ENCODE results near the gene RIPPLY3. TPM values are rescaled to one million over a fixed set of nuclear protein-coding genes. Genes with fewer than 3 reads are reported as not detected.
A peak's percentile ranks its signal among the peaks of the same experiment; 100 is the strongest.
"Not testable (repeated sequence)": the region's sequence is repeated elsewhere in the genome, so short reads cannot be mapped to it uniquely, and the experiment has no call there.

RIPPLY3 gene
- total RNA-seq, 1 donor from 2014 or later, result not detected

DNA sequence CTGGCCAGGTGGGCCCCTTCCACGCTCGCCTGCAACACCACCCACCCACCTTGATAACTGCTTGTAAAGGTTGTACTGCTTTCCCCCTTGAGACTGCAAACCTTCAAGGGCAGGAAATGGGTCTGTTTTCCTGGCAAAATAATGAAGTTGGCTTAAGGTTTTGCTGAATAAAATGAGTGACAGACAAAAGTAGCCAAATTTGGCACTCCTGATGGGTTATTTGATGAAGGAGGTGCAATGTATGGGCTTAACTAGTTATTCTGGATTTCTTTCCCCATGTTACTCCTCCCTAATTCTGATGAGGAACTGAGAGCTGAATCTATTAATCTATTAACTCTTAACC, 25.5 kb upstream of the RIPPLY3 start:
- DNase-seq (ENCODE audit: low spot score), result no peak

DNA sequence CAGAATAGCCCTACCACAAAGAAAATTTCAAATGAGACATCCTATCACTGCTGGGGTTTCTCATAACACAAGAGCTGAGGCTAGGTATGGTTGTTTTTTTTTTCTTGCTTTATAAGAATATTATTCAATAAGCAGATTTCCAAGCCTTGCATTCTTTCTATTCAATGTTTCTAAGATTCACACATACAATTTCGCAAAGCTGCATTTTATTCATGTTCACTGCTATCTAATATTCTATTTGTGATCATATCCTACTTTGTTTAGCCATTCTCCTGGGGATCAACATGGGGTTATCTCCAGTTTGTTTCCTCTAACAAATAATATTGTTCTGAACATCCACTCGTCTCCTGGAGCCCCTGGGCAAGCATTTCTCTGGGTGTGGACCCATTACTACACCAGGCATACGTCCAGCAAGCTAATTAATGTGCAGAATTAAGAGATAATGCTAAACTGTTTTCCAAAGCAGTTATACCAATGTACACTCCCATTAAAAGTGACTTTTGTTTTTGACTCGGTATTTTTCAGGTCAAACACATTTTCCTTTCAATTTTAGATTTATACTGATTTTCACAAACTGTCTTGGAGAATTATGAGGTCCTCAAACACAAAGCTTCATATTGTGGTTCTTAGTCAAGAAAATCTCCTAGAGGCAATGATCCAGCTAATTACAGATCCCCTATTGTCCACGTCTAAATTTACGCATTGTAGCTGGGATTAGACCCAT, 24.4 kb upstream of the RIPPLY3 start:
- no peak for DNase-seq (ENCODE audit: low spot score)

DNA sequence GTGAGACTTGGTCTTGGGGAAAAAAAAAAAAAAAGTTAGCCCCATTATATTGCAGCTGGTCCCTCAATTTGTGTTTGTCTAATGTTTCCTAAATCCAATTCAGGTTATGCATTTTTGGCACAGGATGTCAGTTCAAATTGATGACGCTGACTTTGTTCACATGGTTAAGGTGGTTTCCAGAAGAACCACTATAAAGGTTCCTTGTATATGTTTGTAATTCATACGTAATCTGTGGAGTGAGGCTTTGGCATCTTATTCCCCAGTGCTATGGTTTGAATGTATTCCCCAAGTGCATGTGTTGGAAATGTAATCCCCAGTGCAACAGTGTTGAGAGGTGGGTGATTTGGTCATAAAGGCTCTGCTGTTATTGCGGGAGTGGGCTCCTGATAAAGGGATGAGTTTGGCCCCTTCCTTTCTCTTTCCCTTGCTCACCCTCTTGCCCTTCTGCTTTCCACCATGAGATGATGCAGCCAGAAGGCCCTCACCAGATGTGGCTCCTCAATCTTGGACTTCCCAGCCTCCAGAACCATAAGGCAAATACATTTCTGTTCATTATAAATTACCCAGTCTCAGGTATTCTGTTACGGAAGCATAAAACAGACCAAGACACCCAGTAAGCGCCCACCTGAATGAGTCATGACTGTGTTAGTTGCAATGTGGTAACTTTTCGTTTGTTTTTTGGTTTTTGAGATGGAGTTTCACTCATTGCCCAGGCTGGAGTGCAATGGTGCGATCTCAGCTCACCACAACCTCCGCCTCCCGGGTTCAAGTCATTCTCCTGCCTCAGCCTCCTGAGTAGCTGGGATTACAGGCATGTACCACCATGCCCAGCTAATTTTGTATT, 20.5 kb upstream of the RIPPLY3 start:
- DNase-seq (ENCODE audit: low spot score), result no peak

DNA sequence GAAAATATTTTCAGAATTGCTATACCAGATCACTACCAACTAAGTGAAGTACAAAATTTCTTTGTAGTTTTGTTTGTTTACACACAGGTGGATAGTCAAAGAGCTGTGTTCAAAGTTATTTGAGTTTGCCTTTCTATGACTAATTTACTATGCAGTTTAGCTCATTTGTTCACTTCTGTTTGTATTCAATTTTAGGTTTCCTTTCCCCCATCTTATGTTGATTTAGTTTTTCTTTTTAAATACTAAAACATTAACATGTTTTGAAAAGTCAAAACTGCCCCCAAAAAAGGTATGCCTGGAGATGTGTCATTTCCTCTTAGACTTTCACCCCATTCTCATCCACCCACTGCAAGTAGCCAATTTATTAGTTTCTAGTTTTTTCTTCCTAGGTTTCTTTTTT, 18.7 kb upstream of the RIPPLY3 start:
- no peak for DNase-seq (ENCODE audit: low spot score)

DNA sequence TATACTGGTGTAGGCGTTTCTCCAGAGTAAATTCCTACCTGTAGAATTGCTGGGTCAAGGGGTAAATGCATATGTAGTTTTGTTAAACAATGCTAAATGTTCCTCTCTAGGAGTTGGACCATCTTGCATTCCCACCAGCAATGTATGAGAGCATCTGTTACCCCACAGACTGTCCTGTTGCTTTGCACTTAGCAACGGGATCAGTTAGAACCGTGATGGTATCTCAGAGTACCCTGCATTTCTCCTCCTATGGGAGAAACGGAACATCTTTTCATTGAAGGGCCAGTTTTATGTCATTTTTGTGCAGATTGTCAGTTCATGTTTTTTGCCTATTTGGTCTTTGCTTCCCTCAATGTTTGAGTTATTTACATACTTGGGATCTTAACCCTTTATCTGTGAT, 18.0 kb upstream of the RIPPLY3 start:
- DNase-seq (ENCODE audit: low spot score), result no peak

DNA sequence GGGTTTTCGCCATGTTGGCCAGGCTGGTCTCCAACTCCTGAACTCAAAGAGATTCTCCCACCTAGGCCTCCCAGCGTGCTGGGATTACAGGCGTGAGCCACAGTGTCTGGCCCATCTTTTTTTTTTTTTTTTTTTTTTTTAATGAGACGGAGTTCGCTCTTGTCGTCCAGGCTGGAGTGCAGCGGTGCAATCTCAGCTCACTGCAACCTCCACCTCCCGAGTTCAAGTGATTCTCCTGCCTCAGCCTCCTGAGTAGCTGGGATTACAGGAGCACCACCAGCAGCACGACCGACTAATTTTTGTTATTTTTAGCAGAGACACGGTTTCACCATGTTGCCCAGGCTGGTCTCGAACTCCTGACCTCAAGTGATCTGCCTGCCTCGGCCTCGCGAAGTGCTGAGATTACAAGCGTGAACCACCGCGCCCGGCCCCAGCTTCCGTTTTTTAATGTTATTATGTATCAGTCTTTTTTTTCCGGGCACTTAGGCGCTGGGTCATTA, 17.3 kb upstream of the RIPPLY3 start:
- DNase-seq (ENCODE audit: low spot score), result not testable (repeated sequence)

DNA sequence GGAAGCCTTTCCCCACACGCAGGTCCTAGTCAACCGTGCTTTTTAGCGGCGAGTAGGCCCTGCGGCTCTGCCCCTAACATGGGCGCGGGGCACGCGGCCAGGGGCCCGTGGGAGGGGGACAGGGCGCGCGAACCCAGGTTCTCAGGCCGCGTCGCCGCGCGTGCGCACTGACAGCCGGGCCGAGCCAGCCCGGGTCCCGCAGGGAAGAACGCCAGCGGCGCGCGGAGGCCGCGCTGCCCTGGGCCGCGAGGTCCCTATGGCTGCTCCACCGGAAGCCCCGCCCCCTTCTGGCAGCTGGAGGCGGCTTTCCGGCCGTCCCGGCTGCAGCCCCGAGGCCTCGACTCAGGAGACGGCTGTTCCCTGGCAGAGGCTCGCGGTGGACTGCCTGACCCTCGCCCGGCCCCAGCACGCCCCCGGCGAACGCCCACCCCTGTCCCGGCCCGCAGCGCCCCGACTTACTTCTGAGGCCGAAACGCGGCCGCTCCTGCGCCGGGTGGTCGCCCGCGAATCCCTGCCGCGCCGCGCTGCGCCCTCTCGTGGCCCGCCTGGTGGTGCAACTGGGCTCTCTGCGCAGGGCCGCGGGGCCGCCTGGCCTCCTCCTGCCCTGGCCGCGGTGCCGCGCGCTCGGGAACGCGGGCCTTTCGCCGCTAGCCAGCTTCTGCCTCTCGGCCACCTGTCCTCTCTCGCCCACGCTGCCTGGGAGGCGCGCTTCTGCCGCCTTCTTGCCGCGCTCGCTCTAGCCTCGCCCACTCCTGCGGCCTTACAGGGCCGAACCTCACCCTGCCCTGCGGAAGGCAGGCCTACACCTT, 16.6 kb upstream of the RIPPLY3 start:
- peak; percentile 95 for DNase-seq (ENCODE audit: low spot score)

DNA sequence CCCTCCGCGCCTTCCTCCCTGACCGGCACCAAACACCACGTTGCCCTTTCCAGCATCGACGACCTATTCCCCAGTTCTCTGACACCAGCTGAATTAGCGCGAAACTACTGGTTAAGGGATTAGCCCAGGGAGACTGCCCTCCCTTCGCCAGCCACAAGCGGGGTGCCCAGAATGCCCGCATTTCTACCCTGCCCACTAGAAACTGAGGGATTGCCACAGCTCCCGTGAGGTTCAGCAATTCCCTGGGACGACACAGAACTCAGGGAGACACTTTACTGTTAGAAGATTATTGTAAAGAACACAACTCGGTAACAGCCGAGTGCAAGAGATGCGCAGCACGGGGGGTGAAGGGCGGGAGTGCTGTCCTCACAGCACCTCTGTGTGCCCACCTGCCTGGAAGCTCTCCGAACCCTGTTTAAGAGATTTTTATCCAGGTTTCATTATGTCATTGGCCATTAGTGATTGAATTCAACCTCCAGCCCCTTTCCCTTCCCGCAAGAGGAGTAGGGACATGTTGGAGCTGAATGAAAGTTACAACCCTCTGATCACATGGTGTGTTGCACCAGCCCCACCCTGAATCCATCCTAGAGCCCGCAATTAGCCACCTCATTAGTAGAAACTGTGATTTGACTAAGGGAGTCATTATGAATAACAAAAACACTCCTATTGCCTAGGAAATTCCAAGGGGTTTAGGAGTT, 15.8 kb upstream of the RIPPLY3 start:
- DNase-seq (ENCODE audit: low spot score), result no peak

DNA sequence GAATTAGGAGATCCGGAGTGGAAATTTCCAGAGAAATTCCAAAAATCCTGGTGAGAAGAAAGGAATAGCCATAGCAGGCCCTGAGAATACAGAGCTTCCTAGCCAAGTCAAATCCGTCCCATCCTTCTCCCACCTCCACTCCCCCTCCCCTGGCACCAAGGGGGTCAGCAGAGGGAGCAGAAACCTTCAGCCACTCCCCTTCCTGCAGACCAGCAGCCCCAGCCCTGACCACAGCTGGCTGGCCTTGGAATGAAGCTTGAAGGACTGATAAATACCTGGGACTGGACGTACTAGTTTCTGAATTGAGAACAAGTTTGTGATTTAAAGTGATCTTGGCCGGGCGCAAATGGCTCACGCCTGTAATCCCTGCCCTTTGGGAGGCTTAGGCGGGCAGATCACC, 13.8 kb upstream of the RIPPLY3 start:
- no peak for DNase-seq (ENCODE audit: low spot score)

DNA sequence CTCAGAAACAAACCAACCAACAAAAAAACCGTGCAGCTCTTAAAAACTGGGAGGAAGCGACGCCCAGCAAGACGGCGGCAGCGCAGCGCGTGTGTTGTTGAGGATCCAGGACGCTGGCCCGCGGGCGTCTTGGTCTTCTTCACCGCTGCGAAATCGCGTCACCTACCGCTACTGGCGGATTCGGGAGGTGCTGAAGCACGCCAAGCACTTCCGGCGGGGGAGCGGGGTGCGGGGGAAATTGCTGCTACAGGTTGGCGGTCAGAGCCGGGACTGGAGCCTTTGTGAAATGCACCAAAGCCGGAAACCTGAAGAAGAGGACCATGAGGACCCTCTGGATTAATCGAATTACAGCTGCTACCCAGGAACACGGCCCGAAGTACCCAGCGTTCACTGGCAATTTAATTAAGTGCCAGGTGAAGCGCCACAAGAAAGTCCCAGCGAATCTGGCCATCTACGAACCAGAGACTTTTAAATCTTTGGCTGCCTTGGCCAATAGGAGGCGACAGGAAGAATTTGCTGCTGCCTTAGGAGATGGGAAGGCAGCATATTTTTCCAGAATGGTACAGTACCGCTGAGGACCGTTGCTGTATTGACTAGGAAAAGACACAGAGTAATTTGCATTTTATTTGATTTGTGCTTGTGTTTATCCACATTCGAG, 11.9 kb upstream of the RIPPLY3 start:
- no peak for DNase-seq (ENCODE audit: low spot score)

DNA sequence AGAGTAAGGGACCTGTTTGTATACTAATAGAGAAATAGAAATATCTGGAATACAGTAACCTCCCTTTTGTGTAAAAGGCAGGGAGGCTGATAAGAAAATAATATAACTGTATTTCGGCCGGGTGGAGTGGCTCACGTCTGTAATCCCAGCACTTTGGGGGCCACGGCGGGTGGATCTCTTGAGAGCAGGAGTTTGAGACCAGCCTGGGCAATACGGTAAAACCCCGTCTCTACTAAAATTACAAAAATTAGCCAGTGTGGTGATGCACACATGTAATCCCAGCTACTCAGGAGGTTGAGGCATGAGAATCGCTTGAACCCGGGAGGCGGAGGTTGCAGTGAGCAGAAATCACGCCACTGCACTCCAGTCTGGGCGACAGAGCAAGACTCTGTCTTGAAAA, 11.2 kb upstream of the RIPPLY3 start:
- DNase-seq (ENCODE audit: low spot score), result not testable (repeated sequence)

DNA sequence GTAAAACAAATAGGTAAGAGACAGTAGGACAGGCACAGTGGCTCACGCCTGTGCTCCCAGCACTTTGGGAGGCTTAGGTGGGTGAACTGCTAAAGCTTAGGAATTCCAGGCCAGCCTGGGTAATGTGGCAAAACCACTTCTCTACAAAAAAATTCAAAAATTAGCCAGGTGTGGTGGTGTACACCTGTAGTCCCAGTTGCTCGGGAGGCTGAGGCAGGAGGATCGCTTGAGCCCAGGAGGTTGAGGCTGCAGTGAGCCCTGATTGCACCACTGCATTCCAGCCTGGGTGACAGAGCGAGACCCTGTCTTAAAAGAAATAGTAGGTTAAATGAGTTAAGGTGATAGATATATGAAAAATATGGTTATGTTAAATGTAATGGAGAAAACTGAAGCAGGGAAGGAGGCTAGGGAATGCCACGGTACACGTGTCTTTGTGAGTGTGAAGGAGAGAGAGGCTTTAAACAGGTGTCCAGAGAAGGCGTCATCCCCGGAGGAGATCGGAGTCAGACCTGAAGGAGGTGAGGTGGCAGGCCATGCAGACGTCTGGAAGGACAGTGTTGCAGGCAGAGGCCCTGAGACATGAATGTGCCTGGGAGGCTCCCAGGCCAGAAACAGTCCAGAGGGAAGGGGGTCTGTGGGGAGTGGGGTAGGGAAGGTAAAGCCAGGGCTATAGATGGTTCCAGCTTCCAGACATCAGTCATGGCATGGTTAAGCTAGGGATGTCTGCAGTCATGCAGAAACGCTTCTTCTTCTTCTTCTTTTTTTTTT, 7.2 kb upstream of the RIPPLY3 start:
- no peak for DNase-seq (ENCODE audit: low spot score)

DNA sequence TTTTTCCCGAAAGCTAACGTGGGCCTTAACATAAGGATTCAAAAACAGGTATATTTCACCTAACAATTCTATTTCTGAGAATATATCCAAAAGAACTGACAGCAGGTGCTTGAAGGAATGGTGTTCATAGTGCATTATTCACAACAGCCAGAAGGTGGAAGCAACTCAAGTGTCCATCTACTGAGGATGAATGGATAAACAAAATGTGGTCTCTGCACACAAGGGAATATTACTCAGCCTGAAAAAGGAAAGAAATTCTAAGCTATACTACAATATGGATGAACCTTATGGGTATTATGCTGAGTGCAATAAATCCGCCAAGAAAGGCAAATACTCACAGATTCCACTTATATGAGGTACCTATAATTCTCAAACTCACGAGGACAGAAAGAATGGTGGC, 6.1 kb upstream of the RIPPLY3 start:
- no peak for DNase-seq (ENCODE audit: low spot score)

DNA sequence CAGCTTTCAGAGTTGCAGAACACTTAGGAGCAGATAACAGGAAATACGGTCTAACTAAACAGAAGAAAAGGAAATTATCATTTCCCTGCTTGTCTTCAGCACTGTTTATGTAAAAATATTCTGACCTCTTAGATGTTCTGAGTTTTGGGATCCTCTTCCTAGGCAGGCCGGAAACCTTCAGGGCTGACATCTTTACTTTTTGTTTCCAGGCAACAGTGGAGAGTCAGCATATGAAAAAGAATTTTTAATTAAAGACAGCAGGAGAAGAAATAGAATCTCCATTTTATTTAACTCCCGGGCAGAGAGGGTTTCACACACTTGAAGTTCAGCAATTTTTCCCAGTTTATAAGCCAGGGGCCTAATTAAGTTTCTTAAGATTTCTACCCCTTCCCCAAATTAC, 5.1 kb upstream of the RIPPLY3 start:
- DNase-seq (ENCODE audit: low spot score), result no peak

DNA sequence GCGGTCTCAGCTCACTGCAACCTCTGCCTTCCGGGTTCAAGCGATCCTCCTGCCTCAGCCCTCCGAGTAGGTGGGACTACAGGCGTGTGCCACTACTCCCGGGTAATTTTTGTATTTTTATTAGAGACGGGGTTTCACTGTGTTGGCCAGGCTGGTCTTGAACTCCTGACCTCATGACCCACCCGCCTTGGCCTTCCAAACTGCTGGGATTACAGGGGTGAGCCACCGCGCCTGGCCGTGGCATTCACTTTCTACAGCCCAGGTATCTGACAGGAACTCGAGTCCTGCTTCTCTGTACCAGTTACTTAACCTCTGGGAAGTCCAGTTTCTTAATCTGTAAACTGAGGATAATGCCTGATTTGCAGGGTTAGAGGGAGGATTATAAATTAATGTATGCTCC, 3.7 kb upstream of the RIPPLY3 start:
- DNase-seq (ENCODE audit: low spot score), result not testable (repeated sequence)

DNA sequence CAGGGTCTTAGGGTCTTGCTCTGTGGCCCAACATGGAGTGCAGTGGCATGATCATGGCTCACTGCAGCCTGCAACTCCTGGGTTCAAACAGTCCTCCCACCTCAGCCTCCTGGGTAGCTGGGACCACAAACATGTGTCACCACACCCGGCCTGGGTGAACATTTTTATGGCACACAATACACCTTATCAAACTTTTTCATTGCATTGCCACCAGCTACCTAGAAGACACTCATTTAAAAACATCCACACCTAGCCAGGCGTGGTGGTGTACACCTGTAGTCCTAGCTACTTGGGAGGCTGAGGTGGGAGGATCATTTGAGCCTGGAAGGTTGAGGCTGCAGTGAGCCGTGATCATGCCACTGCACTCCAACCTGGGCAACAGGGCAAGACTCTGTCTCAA, 2.6 kb upstream of the RIPPLY3 start:
- not testable (repeated sequence) for DNase-seq (ENCODE audit: low spot score)

DNA sequence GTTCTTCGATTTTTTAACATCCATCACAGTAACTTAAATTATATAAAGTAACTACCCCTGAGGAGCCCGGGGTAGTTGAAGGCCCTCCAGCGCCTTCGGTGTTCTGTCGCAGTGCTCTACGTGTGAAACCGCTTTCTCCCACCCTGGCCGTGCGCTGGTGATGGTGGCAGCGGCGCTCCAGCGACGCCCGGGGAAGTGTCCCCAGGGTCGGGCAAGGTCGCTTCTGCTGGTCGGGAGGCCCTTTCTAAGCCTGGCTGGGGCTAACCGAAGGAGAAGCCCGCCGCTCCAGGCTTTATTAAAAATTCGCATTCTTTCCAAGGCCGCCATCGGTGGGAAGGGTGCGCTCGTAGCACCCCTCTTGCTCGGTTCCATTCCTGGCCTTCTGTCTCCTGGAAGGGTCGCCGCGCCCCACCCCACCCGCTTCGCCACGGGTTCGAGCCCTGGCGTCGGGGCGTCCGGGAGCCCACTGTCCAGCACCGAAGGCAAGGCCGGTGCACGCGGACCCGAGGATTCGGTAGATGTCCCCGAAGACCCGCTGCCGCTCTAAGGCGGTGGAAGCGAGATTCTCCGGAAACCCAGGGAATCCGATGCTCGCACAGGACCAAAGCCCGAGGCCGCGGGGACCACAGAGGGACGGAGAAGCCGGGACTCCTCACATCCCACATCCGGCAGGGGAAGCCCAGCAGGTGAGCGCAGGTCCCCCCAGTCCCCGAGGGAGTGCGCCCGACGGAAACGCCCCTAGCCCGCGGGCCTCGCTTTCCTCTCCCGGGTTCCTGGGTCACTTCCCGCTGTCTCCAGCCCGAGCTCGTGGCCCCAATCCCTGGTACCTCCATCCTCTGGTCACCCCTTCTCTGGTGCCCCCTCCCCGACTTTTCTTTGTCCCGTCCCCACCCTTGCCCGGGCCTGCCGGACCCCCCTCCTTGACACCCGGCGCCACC, 685 bp upstream of the RIPPLY3 start:
- no peak for DNase-seq (ENCODE audit: low spot score)

DNA sequence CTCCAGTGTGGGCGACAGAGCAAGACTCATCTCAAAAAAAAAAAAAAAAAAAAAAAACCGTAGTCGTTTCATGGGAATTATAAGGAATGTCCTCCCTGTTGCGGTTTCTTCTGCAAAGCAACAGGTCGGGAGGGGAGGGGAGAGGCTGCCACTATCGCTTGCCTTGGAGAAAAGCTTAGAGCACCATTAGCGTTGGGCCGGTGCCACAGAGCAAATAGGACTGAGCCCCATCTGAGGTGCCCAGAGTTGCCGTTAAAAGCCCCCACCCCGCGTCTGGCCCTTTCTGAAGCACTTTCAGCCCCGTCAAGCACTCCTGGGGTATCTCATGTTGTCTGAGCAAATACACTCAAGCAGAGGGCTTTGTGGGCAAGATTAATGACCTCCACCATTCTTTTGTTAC, 2.2 kb downstream of the RIPPLY3 start:
- DNase-seq (ENCODE audit: low spot score), result no peak

DNA sequence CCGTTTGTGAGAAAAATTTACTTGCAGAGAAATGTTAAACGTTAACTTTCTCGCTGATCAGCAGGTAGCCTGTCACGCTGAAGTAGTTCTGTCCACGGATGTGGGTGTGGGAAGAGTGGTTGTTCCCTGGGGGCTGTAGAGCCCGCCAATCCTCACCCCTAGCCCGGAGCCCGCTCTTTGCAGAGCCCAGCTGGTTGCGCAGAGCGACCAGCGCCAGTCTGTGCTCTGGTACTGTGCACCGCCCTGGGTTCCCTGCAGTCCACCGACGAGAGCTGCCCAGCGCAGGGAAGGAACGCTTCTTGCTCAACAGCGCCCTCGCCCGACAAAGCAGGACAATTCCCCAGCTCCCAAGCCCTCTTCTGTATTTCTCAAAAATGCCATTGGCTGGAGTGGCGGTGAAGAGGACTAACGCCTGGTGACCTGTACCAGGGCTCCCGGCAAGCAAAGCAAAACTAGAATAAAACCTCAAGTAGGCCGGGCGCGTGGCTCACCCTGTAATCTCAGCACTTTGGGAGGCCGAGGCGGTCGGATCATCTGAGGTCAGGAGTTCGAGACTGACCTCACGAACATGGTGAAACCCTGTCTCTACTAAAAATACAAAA, 3.3 kb downstream of the RIPPLY3 start:
- DNase-seq (ENCODE audit: low spot score), result peak; percentile 63
